Endodermal cell (in vitro differentiated cells): Measurements from ENCODE around the gene SERINC2. TPM values are rescaled to one million over a fixed set of nuclear protein-coding genes. Genes with fewer than 3 reads are reported as not detected.

Source experiments
- DNase-seq: peaks from one replicate; pipeline ENCODE4 v3.0.0-alpha.2; 2017
- H3K27ac ChIP-seq: 2 replicates; pipeline ENCODE4 v1.5.1; 2013; ENCODE audit warnings: mild to moderate bottlenecking, low read depth, low read length, moderate library complexity
- H3K27me3 ChIP-seq: 2 replicates; pipeline ENCODE4 v1.6.1; 2013; ENCODE audit warnings: mild to moderate bottlenecking, low read length, moderate library complexity; ENCODE audit not compliant: insufficient read depth, control insufficient read depth, poor library complexity, severe bottlenecking
- H3K36me3 ChIP-seq: 2 replicates; pipeline ENCODE4 v1.7.0; 2013; ENCODE audit warnings: mild to moderate bottlenecking, low read length, moderate library complexity; ENCODE audit not compliant: control insufficient read depth, insufficient read depth
- H3K4me1 ChIP-seq: one replicate; pipeline ENCODE4 v1.7.0; 2013; ENCODE audit warnings: low read length; ENCODE audit not compliant: control insufficient read depth, insufficient read depth
- H3K4me3 ChIP-seq: 2 replicates; pipeline ENCODE4 v1.5.1; 2013; ENCODE audit warnings: mild to moderate bottlenecking, low read length, moderate library complexity
- H3K9ac ChIP-seq: 2 replicates; pipeline ENCODE4 v1.6.1; 2013; ENCODE audit warnings: mild to moderate bottlenecking, low read length, moderate library complexity; ENCODE audit not compliant: poor library complexity, severe bottlenecking; ENCODE audit errors: extremely low read depth
- H3K9me3 ChIP-seq: 2 replicates; pipeline ENCODE4 v1.6.1; 2013; ENCODE audit warnings: mild to moderate bottlenecking, low read length, moderate library complexity; ENCODE audit not compliant: control insufficient read depth
- H3K27ac Mint-ChIP-seq: 2 replicates; pipeline ENCODE4 v1.8.0; 2020; ENCODE audit warnings: mixed read lengths
- H3K27me3 Mint-ChIP-seq: 2 replicates; pipeline ENCODE4 v1.8.0; 2021; ENCODE audit warnings: mild to moderate bottlenecking, mixed read lengths; ENCODE audit not compliant: insufficient read depth
- H3K36me3 Mint-ChIP-seq: 2 replicates; pipeline ENCODE4 v1.8.0; 2020; ENCODE audit warnings: low read depth, mixed read lengths
- H3K4me1 Mint-ChIP-seq: 2 replicates; pipeline ENCODE4 v1.8.0; 2020; ENCODE audit warnings: mixed read lengths
- H3K4me3 Mint-ChIP-seq: 2 replicates; pipeline ENCODE4 v1.8.0; 2020; ENCODE audit warnings: mild to moderate bottlenecking, moderate library complexity, mixed read lengths
- H3K9me3 Mint-ChIP-seq: 2 replicates; pipeline ENCODE4 v1.8.0; 2020; ENCODE audit warnings: mild to moderate bottlenecking, mixed read lengths
- CTCF ChIP-seq: fragments of 200-600 bp; sonication (generic); conservative IDR thresholded peaks from 2 replicates; pipeline ENCODE4 v1.5.0; 2021; ENCODE audit warnings: antibody characterized with exemption, mild to moderate bottlenecking
- WGBS, 2 experiments: methylation state at CpG; one replicate each; pipeline versions ENCODE4 v1.1.5 to v1.1.7; 2013; ENCODE audit warnings: missing lambda C conversion rate in 2 of 2, mixed read lengths in 1 of 2; ENCODE audit not compliant: insufficient coverage in 1 of 2, insufficient read length in 1 of 2; 5-methylcytosine and 5-hydroxymethylcytosine counted together
- total RNA-seq, 2 donors: library from RNA; stranded (reverse); fragmentation: NEBNext Ultra II Directional in 1 of 2; extraction: Animal tissue kit (Norgen Biotek cat#: 25700) in 1 of 2; gene quantifications; 2 replicates in 1 of 2; 3 replicates in 1 of 2; pipeline ENCODE4 v1.2.1, GENCODE V29; 2021

Gene SERINC2
- total RNA-seq, 2 donors from 2014 or later: 25.9 to 35.1 TPM

- Mint-ChIP-seq H3K4me3 (peak overlapping the region; percentile 53), H3K27me3 (peaks cover 10% of the 10 kb centered on the region), H3K36me3 (no peaks in the 10 kb centered on the region), H3K9me3 (no peaks in the 10 kb centered on the region), H3K4me1 (peaks cover 4% of the 10 kb centered on the region), H3K27ac (no peak overlapping the region)
- peak overlapping the region; percentile 74 for H3K4me3 ChIP-seq
- peak; percentile 99 for DNase-seq
- 7% methylated on average over 30 to 36 of the region's 36 CpGs for WGBS, 2 experiments
- H3K4me1 ChIP-seq: no peaks in the 10 kb centered on the region
- no peaks in the 10 kb centered on the region for H3K9me3 ChIP-seq
- peak; percentile 96 for TF ChIP-seq CTCF
- H3K36me3 ChIP-seq: no peaks in the 10 kb centered on the region
- H3K27me3 ChIP-seq: no peaks in the 10 kb centered on the region
- no peak overlapping the region for H3K9ac ChIP-seq
- no peak overlapping the region for H3K27ac ChIP-seq
Observed at GRCh38 chr1:31394584-31395193, 18.3 kb upstream of the SERINC2 start.

- Mint-ChIP-seq H3K36me3 (no peaks in the 10 kb centered on the region), H3K27ac (no peak overlapping the region), H3K9me3 (no peaks in the 10 kb centered on the region), H3K4me3 (no peak overlapping the region), H3K27me3 (peaks cover 10% of the 10 kb centered on the region), H3K4me1 (no peaks in the 10 kb centered on the region)
- peak; percentile 76 for TF ChIP-seq CTCF
- Histone ChIP-seq H3K9me3 (no peaks in the 10 kb centered on the region), H3K27me3 (no peaks in the 10 kb centered on the region), H3K4me1 (no peaks in the 10 kb centered on the region), H3K36me3 (no peaks in the 10 kb centered on the region), H3K27ac (no peak overlapping the region), H3K4me3 (no peak overlapping the region), H3K9ac (no peak overlapping the region)
- WGBS, 2 experiments: 94 to 95% methylated on average over 2 to 3 of the region's 3 CpGs
- no peak for DNase-seq
Observed at GRCh38 chr1:31396633-31397351, 16.2 kb upstream of the SERINC2 start.

GRCh38 chr1:31397360-31398095, 15.5 kb upstream of the SERINC2 start:
- Histone ChIP-seq H3K27me3 (no peaks in the 10 kb centered on the region), H3K27ac (no peak overlapping the region), H3K9ac (no peak overlapping the region), H3K4me3 (no peak overlapping the region), H3K9me3 (no peaks in the 10 kb centered on the region), H3K4me1 (no peaks in the 10 kb centered on the region), H3K36me3 (no peaks in the 10 kb centered on the region)
- H3K9me3 Mint-ChIP-seq: no peaks in the 10 kb centered on the region
- H3K36me3 Mint-ChIP-seq: no peaks in the 10 kb centered on the region
- no peak for DNase-seq
- no peaks in the 10 kb centered on the region for H3K4me1 Mint-ChIP-seq
- H3K27me3 Mint-ChIP-seq: peaks cover 10% of the 10 kb centered on the region
- H3K27ac Mint-ChIP-seq: no peak overlapping the region
- H3K4me3 Mint-ChIP-seq: no peak overlapping the region
- WGBS, 2 experiments: 85 to 90% methylated on average over 4 of the region's 4 CpGs
- no peak for TF ChIP-seq CTCF
